Kidney (tissue), 14 donors: Measurements from ENCODE around the gene INSM2. TPM values are rescaled to one million over a fixed set of nuclear protein-coding genes. Genes with fewer than 3 reads are reported as not detected.

Source experiments
- DNase-seq, 5 donors: peaks; one replicate each; pipeline ENCODE4 v3.0.0-alpha.2; 2013 to 2020
- FAIRE-seq: peaks from 2 replicates; lab custom pipeline; 2012; peaks lifted over from hg19 to GRCh38; lab: Jason Lieb, UNC
- H3K27ac ChIP-seq, 2 donors: one replicate each; pipeline ENCODE4 v1.7.0; 2013; ENCODE audit warnings: low read depth in 2 of 2, low read length in 2 of 2, inconsistent platforms in 1 of 2
- H3K27me3 ChIP-seq: one replicate; pipeline ENCODE4 v1.7.1; 2013; ENCODE audit warnings: low read length, inconsistent platforms; ENCODE audit not compliant: control insufficient read depth, insufficient read depth
- H3K36me3 ChIP-seq, 3 donors: one replicate each; pipeline versions ENCODE4 v1.7.0 to v1.7.1; 2013; ENCODE audit warnings: low read length in 3 of 3, control low read depth in 1 of 3, inconsistent platforms in 1 of 3; ENCODE audit not compliant: insufficient read depth in 3 of 3, control insufficient read depth in 2 of 3
- H3K4me1 ChIP-seq, 3 donors: one replicate each; pipeline versions ENCODE4 v1.7.0 to v1.7.1; 2013; ENCODE audit warnings: low read length in 3 of 3, inconsistent platforms in 1 of 3, low read depth in 1 of 3; ENCODE audit not compliant: control insufficient read depth in 2 of 3, insufficient read depth in 2 of 3
- H3K4me3 ChIP-seq, 3 donors: one replicate each; pipeline versions ENCODE4 v1.7.0 to v1.8.1; 2013; ENCODE audit warnings: low read length in 3 of 3, control low read depth in 1 of 3, inconsistent platforms in 1 of 3
- H3K9ac ChIP-seq, 3 donors: one replicate each; pipeline versions ENCODE4 v1.7.0 to v1.7.1; 2013; ENCODE audit warnings: low read length in 3 of 3, control low read depth in 1 of 3, inconsistent platforms in 1 of 3
- H3K9me3 ChIP-seq, 3 donors: one replicate each; pipeline versions ENCODE4 v1.7.0 to v1.7.1; 2013; ENCODE audit warnings: low read length in 3 of 3, control low read depth in 1 of 3, inconsistent platforms in 1 of 3; ENCODE audit not compliant: control insufficient read depth in 2 of 3, insufficient read depth in 1 of 3
- CTCF ChIP-seq: IDR thresholded peaks from 3 replicates; pipeline ENCODE4 v1.5.1; 2012; ENCODE audit warnings: mild to moderate bottlenecking, moderate library complexity, borderline replicate concordance; ENCODE audit not compliant: insufficient read depth; ENCODE audit errors: extremely low read depth
- intact Hi-C: fragments of 100-400 bp; cut with DNase I; formaldehyde crosslinking; loops from one replicate; pipeline ENCODE4 v1.11.1; 2022
- polyA plus RNA-seq: library from polyadenylated mRNA; stranded (reverse); fragments of 350-450 nt; fragmentation: Illumina TruSeq; extraction: RNeasy Lipid Tissue Mini Kit (QIAGEN cat#74804); gene quantifications from one replicate; pipeline ENCODE4 v1.2.3, GENCODE V29; 2014; ENCODE audit warnings: low read depth, low replicate concordance; ENCODE audit not compliant: insufficient read depth
- total RNA-seq: library from RNA; stranded (reverse); fragmentation: NEBNext Ultra II Directional; extraction: Animal tissue kit (Norgen Biotek cat#: 25700); gene quantifications from one replicate; pipeline ENCODE4 v1.2.1, GENCODE V29; 2021
- donor health status: control.
- donor health status: control.
- donor health status: control.
- donor health status: control.
- donor health status: control.
- donor health status: DM: yes; HTN: yes; CAD: no.
- donor health status: Normal renal cell carcinoma (clear cell type).

INSM2 gene
- total and polyA plus RNA-seq, 2 donors from 2014 or later: not detected

DNA sequence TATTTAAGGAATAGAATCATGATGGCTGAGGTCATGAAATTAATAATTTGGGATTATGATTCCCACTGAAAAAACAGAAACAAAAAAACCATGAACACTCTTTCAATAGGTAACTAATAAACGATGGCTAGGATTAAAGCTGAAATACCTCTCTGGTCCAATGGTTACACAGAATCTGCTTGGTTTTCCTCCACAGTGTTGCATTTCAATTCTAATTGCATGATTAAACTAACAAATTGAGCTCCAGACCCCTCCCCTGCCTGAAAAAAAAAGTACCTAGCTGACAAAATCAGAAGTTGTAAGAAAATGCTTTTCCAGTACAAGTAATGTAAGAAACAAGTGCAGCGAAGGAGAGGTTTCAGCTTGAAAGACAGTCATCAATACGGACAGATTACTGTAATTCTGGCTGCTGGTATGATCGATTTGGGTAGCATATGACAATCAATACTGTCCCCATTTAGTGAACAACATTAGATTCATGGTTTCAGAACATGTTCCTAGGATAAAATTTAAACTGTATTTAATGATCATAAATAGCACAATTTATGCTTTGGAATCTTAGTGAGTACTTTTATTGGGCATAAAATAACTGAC is 32.0 kb downstream of the INSM2 start:
- TF ChIP-seq CTCF: no peak
- Histone ChIP-seq H3K36me3 (no peaks in the 10 kb centered on the region), H3K9ac (no peak overlapping the region), H3K9me3 (no peaks in the 10 kb centered on the region), H3K4me3 (no peak overlapping the region), H3K27me3 (no peaks in the 10 kb centered on the region), H3K27ac (no peak overlapping the region), H3K4me1 (no peaks in the 10 kb centered on the region)
- intact Hi-C loops: no loop called here
- no peak for FAIRE-seq
- peak in 2 of 5 donors; percentile 68 to 69 for DNase-seq

DNA sequence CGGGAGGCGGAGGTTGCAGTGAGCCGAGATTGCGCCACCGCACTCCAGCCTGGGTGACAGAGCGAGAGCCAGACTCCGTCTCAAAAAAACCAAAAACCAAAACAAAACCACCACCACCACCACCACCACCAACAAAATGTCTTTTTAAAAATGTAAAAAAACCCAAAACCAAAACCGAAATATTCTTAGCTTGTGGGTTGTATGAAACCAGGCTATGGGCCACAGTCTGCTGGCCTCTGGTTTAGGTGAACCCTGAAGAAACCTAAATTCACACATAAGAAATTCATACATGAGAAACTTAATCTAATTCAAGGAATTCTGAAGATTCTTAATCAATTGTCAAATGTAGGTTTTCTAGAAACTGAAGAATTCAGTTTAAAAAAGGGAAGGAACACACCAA is 37.6 kb downstream of the INSM2 start:
- DNase-seq (no peak), FAIRE-seq (no peak)
- no peak for TF ChIP-seq CTCF
- H3K36me3 ChIP-seq: no peaks in the 10 kb centered on the region
- no peak overlapping the region for H3K9ac ChIP-seq
- no peaks in the 10 kb centered on the region for H3K9me3 ChIP-seq
- H3K27me3 ChIP-seq: no peaks in the 10 kb centered on the region
- intact Hi-C loops: no loop called here
- no peak overlapping the region for H3K4me3 ChIP-seq
- H3K27ac ChIP-seq: no peak overlapping the region
- H3K4me1 ChIP-seq: no peaks in the 10 kb centered on the region

- no peaks in the 10 kb centered on the region for H3K4me1 ChIP-seq
- no peak for TF ChIP-seq CTCF
- intact Hi-C loops: no loop called here
- H3K27me3 ChIP-seq: no peaks in the 10 kb centered on the region
- no peak for FAIRE-seq
- H3K9ac ChIP-seq: no peak overlapping the region
- no peaks in the 10 kb centered on the region for H3K36me3 ChIP-seq
- no peak overlapping the region for H3K27ac ChIP-seq
- no peaks in the 10 kb centered on the region for H3K9me3 ChIP-seq
- DNase-seq: no peak
- no peak overlapping the region for H3K4me3 ChIP-seq
Observed at GRCh38 chr14:35573911-35574310, 39.9 kb downstream of the INSM2 start.

GRCh38 chr14:35576260-35576659 is 42.3 kb downstream of the INSM2 start:
- no peaks in the 10 kb centered on the region for H3K36me3 ChIP-seq
- no peak overlapping the region for H3K9ac ChIP-seq
- no peak overlapping the region for H3K27ac ChIP-seq
- no peaks in the 10 kb centered on the region for H3K27me3 ChIP-seq
- H3K9me3 ChIP-seq: no peaks in the 10 kb centered on the region
- no peaks in the 10 kb centered on the region for H3K4me1 ChIP-seq
- intact Hi-C loops: loop anchor here (5.0 kb wide), 1 partner anchor 91 kb away; no protein-coding TSS in a partner anchor
- FAIRE-seq (no peak), DNase-seq (no peak)
- no peak for TF ChIP-seq CTCF
- no peak overlapping the region for H3K4me3 ChIP-seq
